H1 (cell line): Measurements from ENCODE around the gene SLC13A3. TPM values are rescaled to one million over a fixed set of nuclear protein-coding genes. Genes with fewer than 3 reads are reported as not detected.

ENCODE experiments used
- CTCF ChIA-PET: fragments of 300-600 bp; sonication (Branson Sonifier 250); formaldehyde crosslinking; loops from one replicate; lab custom pipeline; 2021; ENCODE audit not compliant: partially characterized antibody; lab: Charles Lee
- POLR2A ChIA-PET: fragments of 300-600 bp; sonication (Branson Sonifier 250); formaldehyde crosslinking; loops from one replicate; lab custom pipeline; 2021; ENCODE audit warnings: inconsistent platforms; ENCODE audit not compliant: partially characterized antibody; lab: Charles Lee
- DNase-seq, 2 experiments: peaks; one replicate each; pipeline versions ENCODE4 v3.0.0 to v3.0.0-alpha.2; 2010 to 2022; ENCODE audit warnings: low spot score in 2 of 2, low read depth in 1 of 2, mixed read lengths in 1 of 2
- FAIRE-seq: peaks from 2 replicates; lab custom pipeline; 2011; peaks lifted over from hg19 to GRCh38; lab: Jason Lieb, UNC
- H2AFZ ChIP-seq: 2 replicates; pipeline ENCODE4 v1.8.1; 2012; ENCODE audit warnings: low read length, inconsistent platforms
- H2AK5ac ChIP-seq: 2 replicates; pipeline ENCODE4 v1.6.1; 2013; ENCODE audit warnings: low read depth, low read length
- H2BK120ac ChIP-seq: replicated peaks from 2 replicates; pipeline ENCODE3; 2013; ENCODE audit warnings: low read depth, low read length, inconsistent platforms
- H2BK12ac ChIP-seq: 2 replicates; pipeline ENCODE4 v1.6.1; 2013; ENCODE audit warnings: low read depth, low read length
- H2BK15ac ChIP-seq: 2 replicates; pipeline ENCODE4 v1.6.1; 2013; ENCODE audit warnings: low read length
- H2BK20ac ChIP-seq: 2 replicates; pipeline ENCODE4 v1.6.1; 2013; ENCODE audit warnings: low read length
- H2BK5ac ChIP-seq: 2 replicates; pipeline ENCODE4 v1.6.1; 2013; ENCODE audit warnings: low read depth, low read length
- H3K14ac ChIP-seq: 2 replicates; pipeline ENCODE4 v1.6.1; 2013; ENCODE audit warnings: inconsistent platforms; ENCODE audit not compliant: insufficient read length
- H3K18ac ChIP-seq: 2 replicates; pipeline ENCODE4 v1.6.1; 2013; ENCODE audit warnings: low read length; ENCODE audit errors: extremely low read depth
- H3K23ac ChIP-seq: 2 replicates; pipeline ENCODE4 v1.6.1; 2013; ENCODE audit warnings: inconsistent platforms; ENCODE audit not compliant: insufficient read length
- H3K23me2 ChIP-seq: 2 replicates; pipeline ENCODE4 v1.6.1; 2013; ENCODE audit warnings: low read depth, low read length
- H3K27ac ChIP-seq: 2 replicates; pipeline ENCODE4 v1.6.1; 2011; ENCODE audit warnings: low read depth, low read length, inconsistent platforms
- H3K27me3 ChIP-seq, 4 experiments: replicated peaks in 1 of 4; 1 replicate in 1 of 4; 2 replicates in 3 of 4; pipeline versions ENCODE4 v1.6.1 to v1.8.1; 2011 to 2013; ENCODE audit warnings: low read length in 3 of 4, mild to moderate bottlenecking in 3 of 4, inconsistent platforms in 2 of 4, mixed read lengths in 2 of 4, moderate library complexity in 1 of 4; ENCODE audit not compliant: control insufficient read depth in 3 of 4, insufficient read depth in 3 of 4; ENCODE audit errors: extremely low read depth in 1 of 4
- H3K36me3 ChIP-seq, 4 experiments: 2 replicates each; pipeline versions ENCODE4 v1.6.1 to v1.8.1; 2011 to 2013; ENCODE audit warnings: mild to moderate bottlenecking in 4 of 4, low read length in 3 of 4, moderate library complexity in 2 of 4, control low read depth in 1 of 4, inconsistent platforms in 1 of 4; ENCODE audit not compliant: insufficient read depth in 4 of 4, control insufficient read depth in 2 of 4
- H3K4ac ChIP-seq: replicated peaks from 2 replicates; pipeline ENCODE3; 2013; ENCODE audit warnings: low read length, low read depth, mixed read lengths, inconsistent platforms; ENCODE audit not compliant: insufficient read length
- H3K4me1 ChIP-seq, 4 experiments: replicated peaks in 1 of 4; 1 replicate in 1 of 4; 2 replicates in 3 of 4; pipeline versions ENCODE4 v1.6.1 to v1.8.1; 2011 to 2013; ENCODE audit warnings: low read length in 3 of 4, inconsistent platforms in 2 of 4, mixed read lengths in 1 of 4; ENCODE audit not compliant: insufficient read depth in 4 of 4, control insufficient read depth in 3 of 4
- H3K4me2 ChIP-seq, 2 experiments: 2 replicates each; pipeline versions ENCODE4 v1.6.1 to v1.8.1; 2011 to 2013; ENCODE audit warnings: low read depth in 2 of 2, low read length in 2 of 2, control low read depth in 1 of 2, inconsistent platforms in 1 of 2, mild to moderate bottlenecking in 1 of 2; ENCODE audit not compliant: insufficient read depth in 1 of 2
- H3K4me3 ChIP-seq, 4 experiments: fragments of 200-600, 300-600 bp in 1 of 4; sonication (generic), shearing (Covaris generic), sonication (Bioruptor Twin) in 1 of 4; 2 replicates each; pipeline versions ENCODE4 v1.5.1 to v1.8.1; 2011 to 2016; ENCODE audit warnings: low read length in 4 of 4, low read depth in 3 of 4, control low read depth in 2 of 4, inconsistent platforms in 2 of 4, mild to moderate bottlenecking in 2 of 4, mixed read lengths in 1 of 4, moderate library complexity in 1 of 4; ENCODE audit not compliant: insufficient read depth in 2 of 4; ENCODE audit errors: extremely low read depth in 1 of 4
- H3K56ac ChIP-seq: replicated peaks from 2 replicates; pipeline ENCODE3; 2013; ENCODE audit warnings: low read depth, mild to moderate bottlenecking, mixed read lengths, low read length, inconsistent platforms; ENCODE audit not compliant: insufficient read length
- H3K79me1 ChIP-seq: 2 replicates; pipeline ENCODE4 v1.6.1; 2013; ENCODE audit warnings: low read depth, low read length, control low read depth
- H3K79me2 ChIP-seq, 2 experiments: 2 replicates each; pipeline versions ENCODE4 v1.6.1 to v1.8.1; 2012 to 2013; ENCODE audit warnings: low read length in 2 of 2, mild to moderate bottlenecking in 2 of 2, inconsistent platforms in 1 of 2; ENCODE audit not compliant: insufficient read depth in 2 of 2, control insufficient read depth in 1 of 2
- H3K9ac ChIP-seq, 4 experiments: replicated peaks in 1 of 4; 1 replicate in 1 of 4; 2 replicates in 3 of 4; pipeline versions ENCODE4 v1.6.1 to v1.8.1; 2011 to 2013; ENCODE audit warnings: low read depth in 3 of 4, low read length in 3 of 4, control low read depth in 2 of 4, mild to moderate bottlenecking in 2 of 4, moderate library complexity in 2 of 4, inconsistent platforms in 1 of 4; ENCODE audit errors: extremely low read depth in 1 of 4
- H3K9me3 ChIP-seq, 2 experiments: 2 replicates each; pipeline versions ENCODE4 v1.6.1 to v1.8.1; 2012 to 2013; ENCODE audit warnings: mild to moderate bottlenecking in 2 of 2, moderate library complexity in 2 of 2, control low read depth in 1 of 2, inconsistent platforms in 1 of 2, low read depth in 1 of 2, low read length in 1 of 2, mixed read lengths in 1 of 2; ENCODE audit not compliant: insufficient read depth in 2 of 2
- H4K20me1 ChIP-seq, 2 experiments: replicated peaks in 1 of 2; 2 replicates each; pipeline versions ENCODE3 to v1.8.1; 2011 to 2013; ENCODE audit warnings: inconsistent platforms in 2 of 2, low read length in 2 of 2, mild to moderate bottlenecking in 1 of 2; ENCODE audit not compliant: insufficient read depth in 2 of 2, control insufficient read depth in 1 of 2
- H4K5ac ChIP-seq: 2 replicates; pipeline ENCODE4 v1.6.1; 2013; ENCODE audit warnings: low read length, low read depth, mixed read lengths, inconsistent platforms; ENCODE audit not compliant: insufficient read length
- H4K8ac ChIP-seq: 2 replicates; pipeline ENCODE4 v1.8.0; 2013; ENCODE audit warnings: mild to moderate bottlenecking, moderate library complexity, low read length, inconsistent platforms; ENCODE audit not compliant: insufficient read depth; ENCODE audit errors: extremely low read depth
- H4K91ac ChIP-seq: replicated peaks from 2 replicates; pipeline ENCODE3; 2013; ENCODE audit warnings: low read length, mixed read lengths, inconsistent platforms; ENCODE audit not compliant: insufficient read length
- HDAC2 ChIP-seq, 2 experiments: fragments of 300-600 bp in 1 of 2; sonication (generic) in 1 of 2; IDR thresholded peaks; 2 replicates each; pipeline ENCODE4 v1.6.1; 2011 to 2012; ENCODE audit warnings: low read depth in 2 of 2, low read length in 2 of 2, mild to moderate bottlenecking in 2 of 2, moderate library complexity in 2 of 2, borderline replicate concordance in 1 of 2, inconsistent platforms in 1 of 2
- NRF1 ChIP-seq: IDR thresholded peaks from 2 replicates; pipeline ENCODE4 v1.6.1; 2011; ENCODE audit warnings: mild to moderate bottlenecking, low read depth, low read length, improper control_type of control experiment
- SIRT6 ChIP-seq: IDR thresholded peaks from one replicate; pipeline ENCODE4 v1.7.1; 2012; ENCODE audit warnings: low read length, inconsistent platforms
- TCF12 ChIP-seq: IDR thresholded peaks from 2 replicates; pipeline ENCODE4 v1.6.1; 2011; ENCODE audit warnings: low read depth, mild to moderate bottlenecking, low read length
- WGBS, 2 experiments: shearing (Covaris generic) in 1 of 2; methylation state at CpG; one replicate each; pipeline versions ENCODE4 v1.1.6 to v1.1.7; 2013 to 2015; ENCODE audit warnings: low lambda C conversion rate in 2 of 2, mixed read lengths in 2 of 2, inconsistent platforms in 1 of 2, low coverage in 1 of 2, missing lambda C conversion rate in 1 of 2; ENCODE audit not compliant: insufficient replicate concordance in 2 of 2, insufficient coverage in 1 of 2, insufficient read length in 1 of 2; ENCODE audit errors: extremely low coverage in 1 of 2, missing lambda C conversion rate in 1 of 2; 5-methylcytosine and 5-hydroxymethylcytosine counted together
- polyA plus RNA-seq, 7 experiments: library from polyadenylated mRNA; depleted of rRNA in 3 of 7; stranded (reverse) in 5 of 7; unstranded in 2 of 7; fragments of >200 nt in 5 of 7; fragments of 200-250 nt in 2 of 7; gene quantifications; 1 replicate in 5 of 7; 2 replicates in 1 of 7; 4 replicates in 1 of 7; pipeline versions ENCODE4 v1.2.1 to v1.2.3, GENCODE V29; 2011 to 2013; ENCODE audit warnings: missing spikeins in 2 of 7, mixed read lengths in 2 of 7
- total RNA-seq: library from RNA; stranded (reverse); fragmentation: NEBNext Ultra II Directional; extraction: Animal tissue kit (Norgen Biotek cat#: 25700); gene quantifications from 2 replicates; pipeline ENCODE4 v1.2.1, GENCODE V29; 2021

The SLC13A3 gene
- total and polyA plus RNA-seq, 2 of the 8 experiments (the other 6 are each of a cell fraction or from before 2014, with no cell fraction given): 9.4 to 12.6 TPM

GRCh38 chr20:46562009-46562372, 89.3 kb downstream of the SLC13A3 start:
- peak overlapping the region; percentile 85; the same call in 1 of the 2 replicates for H4K8ac ChIP-seq
- H3K18ac ChIP-seq: peak overlapping the region; percentile 67; the same call in 1 of the 2 replicates
- no peaks in the 10 kb centered on the region; the same call in 1 of the 2 replicates for H3K79me1 ChIP-seq
- peaks cover 8 to 19% (median 13%) of the 10 kb centered on the region in 4 experiments for H3K4me1 ChIP-seq
- no peaks in the 10 kb centered on the region for H4K20me1 ChIP-seq
- H2BK20ac ChIP-seq: 0 out of 2 replicates have a peak overlapping the region, but pooled peaks have one; percentile 40
- peaks cover 2% of the 10 kb centered on the region; the same call in 1 of the 2 replicates for H3K23me2 ChIP-seq
- no peak overlapping the region; the same call in 1 of the 2 replicates for H2BK12ac ChIP-seq
- peak overlapping the region; percentile 98 for H2AFZ ChIP-seq
- H3K27ac ChIP-seq: no peak overlapping the region
- peak overlapping the region; percentile 51 for H2BK120ac ChIP-seq
- 0 out of 2 replicates have a peak overlapping the region, but pooled peaks have one; percentile 72 for H2BK15ac ChIP-seq
- TF ChIP-seq NRF1 (no peak), HDAC2 (IDR thresholded peaks at IDR 0.05; ENCODE audit: borderline replicate concordance in 1 of 2, low read depth in 2 of 2, low read length in 2 of 2) (no peak), SIRT6 (no peak), TCF12 (no peak)
- TF ChIP-seq, all 59 proteins: peak for 0
- Histone ChIP-seq H4K91ac (peak overlapping the region; percentile 92), H3K56ac (no peak overlapping the region), H4K5ac (peak overlapping the region; percentile 83), H3K4me2 (peak overlapping the region; percentile 73 to 77), H3K23ac (no peak overlapping the region), H2AK5ac (no peak overlapping the region), H3K4me3 (peak overlapping the region in 1 of 4 experiments; percentile 51; a peak in 1 of 8 replicates), H3K36me3 (no peaks in the 10 kb centered on the region), H2BK5ac (peak overlapping the region; percentile 37; the same call in 1 of the 2 replicates), H3K9ac (no peak overlapping the region), H3K14ac (no peak overlapping the region), H3K79me2 (no peaks in the 10 kb centered on the region), H3K9me3 (no peaks in the 10 kb centered on the region), H3K27me3 (no peaks in the 10 kb centered on the region), H3K4ac (peak overlapping the region; percentile 4)
- 66% methylated on average over 5 of the region's 5 CpGs; no CpG with 5 or more reads in 1 of the 2 experiments for WGBS, 2 experiments
- ChIA-PET POLR2A (interaction anchor here (1.2 kb wide), 1 partner anchor 10 kb away, joined by 3 read pairs; no protein-coding TSS in a partner anchor), CTCF (interaction anchor here (1.1 to 4.9 kb wide), 22 partner anchors 11 to 121 kb away, joined by 3 to 64 read pairs (median 6); partner anchors contain the start of gene OCSTAMP)
- FAIRE-seq (no peak), DNase-seq (no peak)
